Activated T-cell treated with anti-CD3 and anti-CD28 coated beads, Interleukin-2, amount 50 U/mL, for 4 hours (primary cell): Measurements from ENCODE around the gene TCP1. TPM values are rescaled to one million over a fixed set of nuclear protein-coding genes. Genes with fewer than 3 reads are reported as not detected.
"Not testable (repeated sequence)": the region's sequence is repeated elsewhere in the genome, so short reads cannot be mapped to it uniquely, and the experiment has no call there.

Experiments used
- ATAC-seq, 2 donors: fragments of 200-7000 bp; cut with Tn5 transposase; one replicate each; pipeline ENCODE4 v1.10.0; 2021
- DNase-seq: peaks from one replicate; pipeline ENCODE4 v3.0.0-alpha.2; 2020
- H3K27me3 Mint-ChIP-seq: one replicate; pipeline ENCODE4 v1.8.0; 2021; ENCODE audit warnings: low read depth, mixed read lengths
- H3K36me3 Mint-ChIP-seq: one replicate; pipeline ENCODE4 v1.8.0; 2022; ENCODE audit warnings: mixed read lengths; ENCODE audit not compliant: insufficient read depth
- H3K4me1 Mint-ChIP-seq: one replicate; pipeline ENCODE4 v1.8.0; 2021; ENCODE audit warnings: low read depth, mixed read lengths
- H3K4me3 Mint-ChIP-seq: one replicate; pipeline ENCODE4 v1.8.0; 2021; ENCODE audit warnings: mild to moderate bottlenecking, moderate library complexity, mixed read lengths
- H3K9me3 Mint-ChIP-seq: one replicate; pipeline ENCODE4 v1.8.0; 2021; ENCODE audit warnings: mixed read lengths
- total RNA-seq, 3 donors: library from RNA; stranded (reverse); gene quantifications; one replicate each; pipeline ENCODE4 v1.2.1, GENCODE V29; 2021

The TCP1 gene
- total RNA-seq, 3 donors from 2014 or later = 623 to 691 (median 686) TPM

- not testable (repeated sequence) for ATAC-seq, H3K27me3 Mint-ChIP-seq, H3K9me3 Mint-ChIP-seq, H3K4me3 Mint-ChIP-seq, H3K36me3 Mint-ChIP-seq, DNase-seq
- H3K4me1 Mint-ChIP-seq = peaks cover 17% of the 10 kb centered on the region
Measured at GRCh38 chr6:159824690-159825089, 35.3 kb upstream of the TCP1 start.

GRCh38 chr6:159823953-159824352 lies 34.6 kb upstream of the TCP1 start:
- DNase-seq (no peak), ATAC-seq (no peak)
- H3K9me3 Mint-ChIP-seq = no peaks in the 10 kb centered on the region
- H3K36me3 Mint-ChIP-seq = no peaks in the 10 kb centered on the region
- peaks cover 21% of the 10 kb centered on the region for H3K4me1 Mint-ChIP-seq
- no peaks in the 10 kb centered on the region for H3K27me3 Mint-ChIP-seq
- H3K4me3 Mint-ChIP-seq = no peak overlapping the region

- Mint-ChIP-seq H3K4me3 (no peak overlapping the region), H3K4me1 (peaks cover 21% of the 10 kb centered on the region), H3K9me3 (no peaks in the 10 kb centered on the region), H3K36me3 (no peaks in the 10 kb centered on the region), H3K27me3 (no peaks in the 10 kb centered on the region)
- DNase-seq (no peak), ATAC-seq (no peak)
Measured at GRCh38 chr6:159821726-159822125, 32.3 kb upstream of the TCP1 start.

GRCh38 chr6:159821122-159821521 lies 31.7 kb upstream of the TCP1 start:
- no peak for ATAC-seq
- no peak for DNase-seq
- Mint-ChIP-seq H3K9me3 (no peaks in the 10 kb centered on the region), H3K4me3 (no peak overlapping the region), H3K4me1 (peaks cover 21% of the 10 kb centered on the region), H3K36me3 (no peaks in the 10 kb centered on the region), H3K27me3 (no peaks in the 10 kb centered on the region)

- ATAC-seq (peak; percentile 63 to 80), DNase-seq (no peak)
- Mint-ChIP-seq H3K36me3 (no peaks in the 10 kb centered on the region), H3K9me3 (no peaks in the 10 kb centered on the region), H3K27me3 (no peaks in the 10 kb centered on the region), H3K4me3 (peak overlapping the region; percentile 76), H3K4me1 (peaks cover 21% of the 10 kb centered on the region)
Measured at GRCh38 chr6:159819932-159820640, 30.7 kb upstream of the TCP1 start.

GRCh38 chr6:159819098-159819497 lies 29.7 kb upstream of the TCP1 start:
- H3K4me3 Mint-ChIP-seq = peak overlapping the region; percentile 76
- ATAC-seq (no peak), DNase-seq (no peak)
- H3K9me3 Mint-ChIP-seq = no peaks in the 10 kb centered on the region
- H3K27me3 Mint-ChIP-seq = no peaks in the 10 kb centered on the region
- H3K36me3 Mint-ChIP-seq = no peaks in the 10 kb centered on the region
- peaks cover 21% of the 10 kb centered on the region for H3K4me1 Mint-ChIP-seq

- Mint-ChIP-seq H3K36me3 (no peaks in the 10 kb centered on the region), H3K27me3 (no peaks in the 10 kb centered on the region), H3K9me3 (no peaks in the 10 kb centered on the region), H3K4me3 (no peak overlapping the region), H3K4me1 (peaks cover 21% of the 10 kb centered on the region)
- ATAC-seq (no peak), DNase-seq (no peak)
Measured at GRCh38 chr6:159817951-159818739, 28.7 kb upstream of the TCP1 start.

GRCh38 chr6:159816775-159817174 lies 27.4 kb upstream of the TCP1 start:
- H3K4me3 Mint-ChIP-seq, H3K36me3 Mint-ChIP-seq, DNase-seq, ATAC-seq, H3K9me3 Mint-ChIP-seq, H3K27me3 Mint-ChIP-seq: not testable (repeated sequence)
- peaks cover 21% of the 10 kb centered on the region for H3K4me1 Mint-ChIP-seq

- H3K4me3 Mint-ChIP-seq = no peak overlapping the region
- H3K9me3 Mint-ChIP-seq = no peaks in the 10 kb centered on the region
- ATAC-seq (no peak), DNase-seq (no peak)
- no peaks in the 10 kb centered on the region for H3K36me3 Mint-ChIP-seq
- no peaks in the 10 kb centered on the region for H3K27me3 Mint-ChIP-seq
- peaks cover 13% of the 10 kb centered on the region for H3K4me1 Mint-ChIP-seq
Measured at GRCh38 chr6:159815410-159815809, 26.0 kb upstream of the TCP1 start.

GRCh38 chr6:159813781-159814180 lies 24.4 kb upstream of the TCP1 start:
- DNase-seq = no peak
- Mint-ChIP-seq H3K27me3 (no peaks in the 10 kb centered on the region), H3K4me1 (no peaks in the 10 kb centered on the region), H3K4me3 (no peak overlapping the region), H3K9me3 (no peaks in the 10 kb centered on the region), H3K36me3 (peaks cover 2% of the 10 kb centered on the region)
- no peak for ATAC-seq

- ATAC-seq (no peak), DNase-seq (no peak)
- H3K36me3 Mint-ChIP-seq = peaks cover 5% of the 10 kb centered on the region
- no peaks in the 10 kb centered on the region for H3K27me3 Mint-ChIP-seq
- no peak overlapping the region for H3K4me3 Mint-ChIP-seq
- H3K4me1 Mint-ChIP-seq = no peaks in the 10 kb centered on the region
- H3K9me3 Mint-ChIP-seq = no peaks in the 10 kb centered on the region
Measured at GRCh38 chr6:159809149-159809548, 19.7 kb upstream of the TCP1 start.

- H3K4me1 Mint-ChIP-seq = no peaks in the 10 kb centered on the region
- no peaks in the 10 kb centered on the region for H3K9me3 Mint-ChIP-seq
- ATAC-seq (no peak), DNase-seq (no peak)
- no peak overlapping the region for H3K4me3 Mint-ChIP-seq
- H3K27me3 Mint-ChIP-seq = no peaks in the 10 kb centered on the region
- peaks cover 5% of the 10 kb centered on the region for H3K36me3 Mint-ChIP-seq
Measured at GRCh38 chr6:159808647-159809046, 19.2 kb upstream of the TCP1 start.

- DNase-seq (no peak), ATAC-seq (no peak)
- H3K4me3 Mint-ChIP-seq = no peak overlapping the region
- H3K27me3 Mint-ChIP-seq = no peaks in the 10 kb centered on the region
- no peaks in the 10 kb centered on the region for H3K4me1 Mint-ChIP-seq
- no peaks in the 10 kb centered on the region for H3K9me3 Mint-ChIP-seq
- H3K36me3 Mint-ChIP-seq = peaks cover 5% of the 10 kb centered on the region
Measured at GRCh38 chr6:159807150-159807858, 17.9 kb upstream of the TCP1 start.

GRCh38 chr6:159806021-159806458 lies 16.6 kb upstream of the TCP1 start:
- H3K27me3 Mint-ChIP-seq = no peaks in the 10 kb centered on the region
- H3K36me3 Mint-ChIP-seq = peaks cover 5% of the 10 kb centered on the region
- no peak overlapping the region for H3K4me3 Mint-ChIP-seq
- ATAC-seq (no peak), DNase-seq (no peak)
- H3K4me1 Mint-ChIP-seq = no peaks in the 10 kb centered on the region
- H3K9me3 Mint-ChIP-seq = no peaks in the 10 kb centered on the region
